NCI-H526 (cell line): ENCODE measurements around the gene WWC1.

Experiments
- DNase-seq, 2 experiments: peaks; one replicate each; lab custom pipeline; 2025; lab: John Stamatoyannopoulos, UW

The WWC1 gene

DNA sequence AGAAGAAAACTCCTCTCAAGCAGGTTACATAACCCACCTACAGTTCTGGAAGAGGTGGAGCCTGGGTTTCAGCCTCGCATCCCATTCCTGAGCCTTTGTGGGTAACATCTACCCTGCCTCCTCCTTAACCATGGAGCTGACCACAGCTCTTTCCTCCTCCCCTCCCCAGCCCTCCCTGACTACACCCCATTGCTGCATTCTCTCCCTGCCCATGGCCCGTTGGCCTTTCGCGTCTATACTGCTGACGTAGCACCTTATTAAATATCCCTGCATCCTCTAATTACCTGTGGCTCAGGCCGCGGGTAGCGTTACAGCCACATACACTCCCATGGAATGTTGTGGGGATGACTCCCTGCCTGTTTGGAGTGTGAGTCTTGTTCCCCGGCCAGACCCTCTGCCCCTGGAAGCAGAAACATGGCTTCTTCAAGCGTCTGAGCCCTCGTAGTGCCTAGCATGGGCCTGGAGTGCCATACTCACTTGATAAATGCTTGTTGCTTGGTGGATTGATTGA, 72.8 kb downstream of the WWC1 start:
- DNase-seq, result no peak

DNA sequence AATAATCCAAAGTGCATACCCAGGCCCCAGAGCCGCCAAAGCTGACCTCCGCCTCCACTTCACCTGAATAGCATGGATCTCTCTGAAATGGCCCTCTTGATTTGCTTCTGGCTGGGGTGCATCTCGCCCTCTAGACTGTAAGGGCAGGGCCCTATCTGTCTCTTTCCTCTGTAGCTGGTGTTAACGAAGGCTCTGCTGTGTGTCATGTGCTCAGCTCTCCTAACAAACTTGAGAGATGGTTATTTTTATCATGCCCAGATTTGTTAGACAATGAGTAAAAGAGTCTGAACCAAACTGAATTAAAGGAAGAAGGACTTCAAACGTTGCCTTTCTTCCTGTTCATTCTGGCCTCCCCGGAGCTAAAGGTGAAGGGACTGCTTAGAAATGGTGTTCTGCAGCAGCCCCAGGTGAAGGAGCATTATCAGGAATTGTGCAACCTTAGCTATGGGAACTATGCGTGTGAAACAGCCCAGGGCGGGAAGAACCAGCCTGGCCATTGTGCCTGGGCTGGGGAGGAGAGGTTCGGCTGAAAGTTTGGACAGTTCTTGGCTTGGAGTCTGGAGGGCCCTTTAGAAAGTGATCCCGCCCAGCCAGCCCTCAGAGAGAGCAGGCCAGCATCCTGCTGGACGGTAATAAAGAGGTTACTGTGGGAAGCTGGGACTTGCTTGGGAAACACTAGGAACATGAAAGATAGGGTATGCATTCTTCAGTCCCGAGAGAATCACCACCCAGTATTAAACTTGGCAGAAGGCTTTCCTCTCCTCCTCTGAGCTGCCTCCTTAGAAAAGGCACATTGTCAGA, 73.5 kb downstream of the WWC1 start:
- no peak for DNase-seq

DNA sequence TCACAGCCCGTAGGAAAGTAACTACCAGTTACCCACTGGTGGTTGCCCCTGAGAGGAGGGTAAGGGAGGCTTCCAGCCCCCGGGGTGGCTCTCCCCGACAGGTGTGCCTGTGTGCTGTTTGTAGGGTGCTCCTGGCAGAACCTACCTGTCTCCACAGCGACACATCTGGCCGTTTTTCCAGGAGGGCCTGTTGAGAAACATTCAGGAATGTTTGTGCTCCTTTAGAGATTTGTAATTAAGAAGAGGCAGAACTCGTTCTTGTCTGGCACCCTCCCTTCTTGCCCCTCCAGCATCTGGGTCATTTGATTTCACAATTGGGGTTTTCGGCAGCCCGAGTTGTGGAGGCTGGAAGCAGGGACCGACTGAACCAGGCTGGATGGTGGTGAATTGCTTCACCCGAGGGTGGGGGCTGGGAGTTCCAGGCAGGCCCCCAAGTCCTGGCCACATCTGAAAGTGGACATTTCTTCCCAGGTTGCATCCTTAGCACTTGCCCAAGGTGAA, 74.2 kb downstream of the WWC1 start:
- DNase-seq, result peak in 1 of 2 experiments; percentile 59

DNA sequence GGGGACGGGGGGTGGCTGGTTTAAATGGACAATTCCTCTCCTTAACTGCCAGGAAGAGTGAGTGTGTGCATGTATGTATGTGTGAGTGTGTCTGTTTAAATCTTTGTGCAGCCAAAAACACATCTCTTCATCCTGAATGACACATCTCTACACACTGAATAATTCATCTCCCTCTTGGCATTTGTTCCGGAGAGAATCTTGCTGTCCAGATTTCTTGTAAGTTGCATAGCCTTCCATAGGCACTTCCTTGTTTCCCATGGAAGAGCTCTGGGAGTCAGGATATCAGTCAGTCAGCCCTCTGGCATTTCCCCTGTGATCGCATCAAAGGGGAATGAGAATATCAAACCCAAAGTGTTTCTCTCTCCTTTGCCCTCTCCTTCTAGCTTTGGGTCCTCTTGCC, 74.7 kb downstream of the WWC1 start:
- no peak for DNase-seq

DNA sequence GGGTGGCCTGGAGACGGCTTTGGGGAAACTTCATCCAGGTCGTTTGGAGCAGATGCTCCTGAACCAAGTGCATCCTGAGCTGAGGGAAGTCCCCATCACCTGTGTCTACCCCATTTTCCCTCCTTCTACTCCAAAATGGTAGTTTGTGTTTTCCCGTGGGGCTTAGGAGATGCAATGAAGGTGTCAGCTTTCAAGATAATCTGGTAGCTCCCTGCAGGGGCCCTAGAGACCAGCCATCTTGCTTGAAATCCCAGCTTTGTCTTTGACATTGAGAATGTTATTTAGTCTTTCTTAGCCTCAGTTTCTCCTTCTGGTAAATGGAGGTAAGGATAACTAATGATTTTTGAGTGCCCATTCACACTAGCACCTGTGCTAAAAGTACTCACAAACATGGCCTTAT, 77.4 kb downstream of the WWC1 start:
- no peak for DNase-seq

DNA sequence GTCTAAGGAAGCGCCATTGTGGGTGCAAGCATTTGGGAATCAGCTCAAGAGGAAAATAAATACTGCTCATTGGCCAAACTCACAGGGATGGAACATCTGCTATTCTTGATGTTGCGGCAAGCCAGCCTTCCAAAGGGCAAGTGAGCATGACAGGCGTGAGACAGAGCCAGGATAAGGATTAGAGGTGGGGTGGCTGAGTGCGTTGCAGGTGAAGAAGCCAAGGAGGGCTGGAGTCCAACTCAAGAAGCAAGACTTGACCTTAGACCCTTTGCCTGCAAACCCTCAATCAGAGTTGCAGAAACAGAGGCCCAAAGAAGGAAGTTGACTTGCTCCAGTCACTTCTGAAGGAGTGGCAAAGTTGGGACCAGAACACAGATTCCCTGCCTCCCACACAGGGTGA, 79.4 kb downstream of the WWC1 start:
- no peak for DNase-seq

DNA sequence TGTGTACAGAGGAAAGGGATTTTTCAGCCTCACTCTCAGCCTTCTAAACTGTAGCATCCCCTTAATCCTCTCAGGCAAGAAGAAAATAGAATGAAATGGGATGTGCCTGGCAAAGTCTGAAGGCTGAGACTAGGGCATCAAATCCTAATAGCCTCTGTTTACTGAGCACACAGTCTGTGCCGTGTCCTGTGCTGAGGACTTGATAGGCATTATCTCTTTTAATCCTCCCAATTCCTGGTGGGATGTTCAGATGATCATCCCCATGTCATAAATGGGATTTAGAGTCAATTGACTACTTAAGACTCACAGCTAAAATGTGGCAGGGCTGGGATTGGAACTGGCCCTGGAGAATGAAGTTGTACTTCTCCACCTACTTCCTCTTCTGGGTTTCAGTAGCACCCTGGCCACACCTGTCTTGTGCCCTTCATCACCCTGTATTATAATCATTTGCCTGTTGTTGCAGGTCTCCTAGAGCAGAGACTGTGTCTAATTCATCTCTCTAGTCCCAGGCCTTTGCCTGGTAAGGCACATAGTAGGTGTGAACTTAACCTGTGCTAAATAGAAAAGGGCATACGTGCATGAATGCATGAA, 81.0 kb downstream of the WWC1 start:
- DNase-seq, result no peak

DNA sequence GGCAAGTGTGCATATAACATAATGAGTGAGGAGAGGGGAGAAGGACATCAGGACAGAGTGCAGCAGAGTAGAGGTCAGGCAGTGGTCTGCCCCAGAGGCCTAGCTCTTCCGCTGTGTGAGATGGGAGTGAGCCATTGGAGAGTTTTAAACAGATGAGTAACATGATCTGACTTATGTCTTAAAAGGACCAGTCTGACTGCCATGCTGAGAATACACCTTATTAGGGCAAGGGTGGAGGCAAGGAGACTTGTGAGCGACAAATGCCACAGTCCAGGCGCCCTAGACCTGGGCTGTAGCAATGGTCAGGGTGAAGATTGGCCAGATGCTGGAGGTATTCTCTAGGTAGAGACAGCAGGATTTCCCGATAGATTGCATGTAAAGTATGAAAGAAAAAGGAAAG, 83.1 kb downstream of the WWC1 start:
- no peak for DNase-seq

DNA sequence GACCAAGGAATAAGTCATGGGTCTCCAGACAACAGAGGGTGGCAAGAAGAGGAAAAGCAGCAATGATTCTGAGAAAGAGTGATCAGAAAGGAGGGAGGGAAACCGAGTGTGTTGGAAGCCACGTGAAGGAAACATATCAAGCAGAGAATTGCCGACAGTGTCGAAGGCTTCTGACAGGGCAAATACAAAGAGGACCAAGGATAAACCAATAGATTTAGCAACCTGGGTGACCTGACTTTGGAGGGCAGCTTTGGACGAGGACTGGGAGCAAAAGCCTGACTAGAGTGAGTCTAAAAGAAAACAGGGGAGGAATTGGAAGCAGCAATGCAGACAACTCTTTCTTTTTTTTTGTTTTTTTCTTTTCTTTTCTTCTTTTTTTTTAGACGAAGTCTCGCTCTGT, 83.8 kb downstream of the WWC1 start:
- no peak for DNase-seq

DNA sequence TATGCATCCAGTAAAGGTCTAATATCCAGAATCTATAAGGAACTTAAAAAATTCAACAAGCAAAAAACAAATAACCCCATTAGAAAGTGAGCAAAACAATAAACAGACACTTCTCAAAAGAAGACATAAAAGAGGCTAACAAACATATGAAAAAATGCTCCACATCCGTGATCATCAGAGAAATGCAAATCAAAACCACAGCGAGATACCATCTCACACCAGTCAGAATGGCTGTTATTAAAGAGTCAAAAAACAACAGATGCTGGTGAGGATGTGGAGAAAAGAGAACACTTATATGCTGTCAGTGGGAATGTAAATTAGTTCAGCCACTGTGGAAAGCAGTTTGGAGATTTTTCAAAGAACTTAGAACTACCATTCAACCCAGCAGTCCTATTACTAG, 86.1 kb downstream of the WWC1 start:
- peak; percentile 42 to 51 for DNase-seq

DNA sequence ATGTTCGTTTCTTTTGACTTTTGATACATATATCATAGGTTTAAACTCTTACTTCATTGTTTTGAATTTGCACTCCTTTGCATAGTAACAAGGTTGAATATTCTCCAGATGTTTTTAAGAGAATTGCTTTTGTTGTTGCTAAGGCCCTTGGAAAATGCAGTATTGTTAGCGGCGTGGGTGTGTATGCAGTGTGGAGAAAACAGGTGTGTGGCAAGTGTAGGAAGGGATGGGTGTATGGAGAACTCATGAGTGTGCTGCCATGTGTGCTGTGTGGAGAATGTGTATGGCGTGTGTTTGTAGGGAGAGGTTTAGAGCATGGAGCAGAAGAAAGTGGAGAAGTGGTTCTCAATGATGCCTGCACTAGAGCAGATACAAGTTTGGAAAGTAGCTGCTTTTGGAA, 87.3 kb downstream of the WWC1 start:
- DNase-seq, result no peak

DNA sequence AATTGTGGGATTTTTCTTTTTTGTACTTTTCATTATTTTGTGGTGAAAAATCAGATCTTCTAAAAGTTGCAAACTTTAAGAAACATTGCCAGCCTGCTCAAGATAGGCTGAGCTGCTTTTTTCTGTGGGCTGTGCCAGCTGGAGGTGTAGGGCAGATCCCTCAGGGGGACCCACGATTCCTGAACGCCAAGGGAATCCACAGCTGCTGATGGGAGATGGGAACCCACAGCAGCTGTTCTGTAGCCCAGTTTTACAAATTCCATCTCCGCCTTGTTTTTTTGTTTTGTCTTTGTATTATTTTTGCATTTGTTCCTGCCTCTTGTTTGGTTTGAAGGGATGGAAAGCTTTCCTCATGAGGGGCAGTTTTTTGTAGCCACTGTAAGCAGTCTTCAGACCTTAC, 91.0 kb downstream of the WWC1 start:
- DNase-seq, result no peak

DNA sequence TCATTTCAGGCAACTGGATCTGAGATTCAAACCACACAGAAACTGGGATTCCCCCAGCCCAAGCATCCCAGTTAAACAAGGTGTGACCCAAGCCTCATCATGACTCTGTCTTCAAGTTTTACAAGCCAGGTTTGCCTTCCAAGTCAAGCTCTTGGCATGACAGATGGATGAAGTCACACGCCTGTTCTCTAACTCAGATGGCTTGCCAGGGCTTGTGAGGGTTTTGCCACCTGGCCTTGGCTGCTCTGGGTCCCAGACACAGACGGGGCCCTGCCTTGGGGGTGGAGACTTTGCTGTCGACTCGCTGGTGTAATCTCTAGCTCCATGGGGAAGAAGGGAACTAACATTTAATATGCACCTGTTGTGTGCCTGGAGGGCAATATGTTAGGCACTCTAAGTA, 99.0 kb downstream of the WWC1 start:
- no peak for DNase-seq

DNA sequence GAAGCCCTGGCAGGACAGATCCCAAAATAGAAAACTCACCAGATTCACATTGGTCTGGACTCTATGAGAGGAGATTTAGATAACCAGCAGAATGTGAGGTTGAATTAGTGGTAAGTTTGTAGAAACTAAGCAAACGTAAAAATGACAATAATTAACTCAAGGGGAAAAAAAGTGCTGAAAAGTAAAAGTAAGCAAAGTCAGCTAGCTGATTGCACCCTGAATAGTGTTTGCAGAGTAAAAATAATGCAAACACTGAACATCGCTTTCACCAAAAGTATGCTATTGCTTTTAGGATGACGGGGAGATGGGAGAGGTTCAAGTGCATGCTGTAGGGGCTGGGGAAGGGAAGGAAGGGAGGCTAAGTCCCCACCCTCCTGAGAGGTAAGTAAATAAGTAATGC, 102.3 kb downstream of the WWC1 start:
- DNase-seq, result no peak

DNA sequence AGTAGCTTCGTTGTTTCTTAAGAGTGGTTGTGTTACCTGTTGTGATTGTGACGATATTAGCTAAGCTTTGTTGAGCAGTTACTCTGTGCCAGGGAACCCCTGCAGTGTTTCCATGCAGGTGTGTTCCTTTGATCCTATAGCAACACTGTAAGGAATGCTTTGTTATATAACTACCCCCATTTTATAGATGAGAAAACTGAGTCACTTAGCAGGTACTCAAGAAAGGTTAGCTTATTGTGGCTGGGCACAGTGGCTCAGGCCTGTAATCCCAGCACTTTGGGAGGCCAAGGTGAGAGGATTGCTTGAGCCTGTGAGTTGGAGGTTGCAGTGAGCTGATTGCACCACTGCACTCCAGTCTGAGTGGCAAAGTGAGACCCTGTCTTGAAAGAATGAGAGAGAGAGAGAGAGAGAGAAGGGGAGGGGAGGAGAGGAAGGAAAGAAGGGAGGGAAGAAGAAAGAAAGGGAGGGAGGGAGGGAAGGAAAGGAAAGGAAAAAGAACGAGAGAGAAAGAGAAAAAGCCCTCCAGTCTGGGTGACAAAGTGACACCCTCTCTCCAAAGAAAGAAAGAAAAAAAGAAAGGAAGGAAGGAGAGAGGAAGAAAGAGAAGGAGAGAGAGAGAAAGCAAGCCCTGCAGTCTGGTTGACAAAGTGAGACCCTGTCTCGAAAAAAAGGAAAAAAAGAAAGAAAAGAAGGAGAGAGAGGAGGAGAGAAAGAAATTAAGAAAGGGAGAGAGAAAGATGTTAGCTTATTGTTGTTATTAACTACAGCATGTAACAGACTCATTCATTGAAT, 109.2 kb downstream of the WWC1 start:
- no peak for DNase-seq

DNA sequence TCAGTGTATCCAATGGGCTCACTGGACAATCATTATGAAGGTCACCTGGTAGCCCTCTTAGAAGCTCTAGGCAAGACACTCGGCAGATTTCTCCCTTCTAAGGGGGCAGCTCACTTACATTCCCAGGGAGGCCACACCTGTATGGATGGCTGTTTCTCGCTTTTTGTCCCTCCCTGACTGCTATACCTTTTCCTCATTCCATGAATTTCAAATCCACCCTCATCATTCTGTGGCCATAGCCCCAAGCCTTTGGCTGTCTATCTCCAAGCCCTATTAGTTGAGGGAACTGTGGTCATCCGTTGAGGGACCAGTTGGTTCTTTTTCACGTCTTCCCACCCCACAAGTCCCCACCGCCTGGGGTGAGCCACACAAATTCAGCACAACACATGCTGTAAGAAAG, 109.8 kb downstream of the WWC1 start:
- DNase-seq, result no peak

DNA sequence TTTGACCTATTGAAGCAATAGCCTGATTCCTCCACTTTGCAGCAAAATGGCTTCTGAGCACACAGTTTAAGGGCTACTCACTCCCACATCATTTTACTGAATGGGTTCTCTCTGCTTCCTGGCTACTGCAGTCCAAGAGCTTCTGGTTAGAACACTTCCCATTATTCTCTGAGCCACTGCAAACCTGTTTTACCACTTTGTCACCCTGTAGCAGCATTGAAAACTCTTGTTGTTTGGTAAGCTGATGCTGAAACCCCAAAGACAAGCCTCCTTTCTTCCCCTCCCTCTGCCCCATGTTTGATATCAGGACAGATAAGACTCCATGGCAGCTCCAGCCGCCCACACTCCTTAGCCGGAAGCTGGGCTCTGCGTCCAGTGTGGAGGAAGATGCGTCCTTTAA, 110.4 kb downstream of the WWC1 start:
- DNase-seq, result peak in 1 of 2 experiments; percentile 39

DNA sequence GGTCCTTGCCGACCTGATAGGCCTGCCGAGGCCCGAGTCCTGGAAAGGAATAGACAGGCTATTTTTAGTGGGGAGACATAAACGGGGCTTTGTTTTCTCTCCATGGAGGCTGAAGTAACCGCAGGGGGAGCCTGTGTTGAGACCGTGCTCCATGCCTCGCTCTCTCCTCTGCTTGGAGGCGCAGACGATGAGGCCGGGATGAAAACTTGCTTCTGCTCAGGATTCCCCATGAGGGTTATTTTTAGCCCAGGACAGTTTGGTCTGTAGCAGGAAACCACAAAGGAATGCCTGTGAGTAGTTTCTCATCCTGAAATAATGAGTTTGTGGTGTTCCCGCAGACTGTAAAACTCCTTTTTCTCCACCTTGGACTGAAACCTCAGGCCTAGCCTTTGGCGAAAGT, 112.9 kb downstream of the WWC1 start:
- DNase-seq, result no peak

DNA sequence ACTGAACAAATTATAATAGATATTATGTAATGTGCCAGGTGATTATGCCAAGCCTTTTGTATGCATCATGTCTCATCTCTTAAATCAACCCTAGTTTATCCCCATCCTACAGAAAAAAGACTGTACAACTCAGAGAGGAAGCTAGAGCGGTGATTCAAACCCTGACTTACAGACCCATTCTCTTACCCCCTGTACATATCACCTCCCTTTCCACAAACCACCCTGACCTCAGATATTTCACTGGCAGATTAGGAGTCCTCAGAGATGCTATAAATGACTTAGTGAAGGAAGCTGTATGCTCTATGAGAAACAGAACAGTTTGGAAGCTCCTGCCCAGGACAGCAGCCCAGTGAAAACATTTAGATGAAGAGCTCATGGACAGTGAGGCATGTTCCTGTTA, 115.8 kb downstream of the WWC1 start:
- DNase-seq, result no peak

DNA sequence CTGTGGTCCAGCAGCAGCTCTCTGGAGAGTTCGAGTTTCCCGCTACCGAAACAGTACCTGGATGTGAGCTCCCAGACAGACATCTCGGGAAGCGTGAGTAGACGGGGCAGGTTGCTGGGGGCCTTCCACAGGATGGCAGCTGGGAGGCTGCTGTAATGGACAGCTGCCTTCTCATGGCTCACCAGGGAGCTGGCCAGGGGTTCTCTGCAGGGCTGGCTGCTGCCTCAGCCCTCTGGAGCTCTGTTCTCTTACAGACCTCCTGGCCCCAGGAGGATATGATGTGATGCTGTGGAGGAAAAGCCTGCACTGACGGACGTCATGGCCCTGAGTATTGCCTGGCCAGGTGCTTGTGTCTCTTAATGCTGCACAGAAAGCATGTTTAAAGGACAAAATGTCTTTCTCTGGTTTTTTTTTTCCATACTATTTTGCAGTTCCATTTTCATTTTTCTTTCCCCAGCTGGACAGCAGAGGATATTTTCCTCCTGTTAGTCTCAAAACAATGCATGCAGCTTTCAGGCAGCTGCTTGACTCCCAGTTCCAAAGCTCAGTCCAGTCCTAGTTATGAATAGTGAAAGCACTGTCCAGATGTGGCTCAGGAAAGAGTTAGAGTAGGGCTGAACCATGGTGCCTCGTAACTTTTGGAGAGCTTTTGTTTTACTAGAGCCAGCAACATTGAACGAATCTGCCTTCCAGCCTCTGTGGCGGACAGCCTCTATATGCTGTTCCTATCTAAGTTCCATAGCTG, 117.3 kb downstream of the WWC1 start:
- DNase-seq, result no peak

DNA sequence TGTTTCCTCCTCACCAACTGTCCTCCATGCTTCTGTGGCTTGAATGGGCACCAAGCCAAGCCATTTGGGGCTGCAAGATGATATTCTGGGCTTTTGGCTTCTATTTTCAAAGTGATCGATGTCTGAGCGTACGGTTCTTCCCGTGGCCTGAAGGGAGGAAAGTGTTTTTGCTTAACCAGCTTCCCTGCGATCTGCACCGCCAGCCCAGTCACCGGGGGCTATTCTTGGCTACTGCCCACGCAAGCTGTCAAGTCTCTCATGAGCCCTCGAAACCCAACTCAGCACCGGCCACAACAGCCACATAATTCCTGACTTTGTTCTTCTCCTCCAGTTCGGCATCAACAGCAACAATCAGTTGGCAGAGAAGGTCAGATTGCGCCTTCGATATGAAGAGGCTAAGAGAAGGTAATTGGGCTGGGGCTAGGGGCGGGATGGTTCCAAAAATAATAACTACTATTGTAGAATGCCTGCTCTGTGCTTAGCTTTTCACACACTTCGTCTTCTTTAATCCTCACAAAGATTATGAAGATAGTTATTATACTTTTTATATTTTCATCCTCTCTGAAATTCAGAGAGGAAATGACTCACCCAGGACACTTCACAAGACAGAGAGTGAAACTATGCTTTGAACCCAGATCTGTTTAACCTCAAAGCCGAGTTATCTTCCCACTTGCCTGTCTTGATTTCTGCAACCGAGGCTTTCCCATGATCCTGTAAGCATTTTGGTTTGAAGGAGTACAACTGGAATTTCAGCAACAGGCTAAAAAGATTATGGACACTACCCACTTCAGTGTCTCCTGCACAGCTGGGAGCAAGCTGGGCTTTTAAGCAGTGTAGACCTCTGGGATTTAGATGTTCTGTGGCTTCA, 118.4 kb downstream of the WWC1 start:
- DNase-seq, result no peak
